ENCODE data around the gene SIGLEC11.
"Not testable (repeated sequence)": the region's sequence is repeated elsewhere in the genome, so short reads cannot be mapped to it uniquely, and the experiment has no call there.

The SIGLEC11 gene

GRCh38 chr19:49949742-49950589 lies 11.0 kb downstream of the SIGLEC11 start:
- Histone ChIP-seq H3K9me3 (ENCODE audit: control insufficient read depth, low read depth, low read length) (no peaks in the 10 kb centered on the region), H3K36me3 (ENCODE audit: control insufficient read depth, low read depth, low read length) (no peaks in the 10 kb centered on the region), H3K4me1 (ENCODE audit: control insufficient read depth, low read depth, low read length) (peaks cover 6% of the 10 kb centered on the region), H3K27me3 (ENCODE audit: control insufficient read depth, insufficient read depth, low read length) (no peaks in the 10 kb centered on the region), H3K4me3 (ENCODE audit: low read length) (no peak overlapping the region), H3K27ac (ENCODE audit: low read length) (no peak overlapping the region), H3K9ac (ENCODE audit: low read length) (no peak overlapping the region)

- H3K36me3 ChIP-seq (ENCODE audit: control insufficient read depth, low read depth, low read length), result no peaks in the 10 kb centered on the region
- no peak overlapping the region for H3K27ac ChIP-seq (ENCODE audit: low read length)
- no peak overlapping the region for H3K9ac ChIP-seq (ENCODE audit: low read length)
- no peak overlapping the region for H3K4me3 ChIP-seq (ENCODE audit: low read length)
- H3K4me1 ChIP-seq (ENCODE audit: control insufficient read depth, low read depth, low read length), result no peaks in the 10 kb centered on the region
- H3K9me3 ChIP-seq (ENCODE audit: control insufficient read depth, low read depth, low read length), result no peaks in the 10 kb centered on the region
- no peaks in the 10 kb centered on the region for H3K27me3 ChIP-seq (ENCODE audit: control insufficient read depth, insufficient read depth, low read length)
These were observed 14.6 kb downstream of the SIGLEC11 start for GRCh38 chr19:49946415-49946814.

- not testable (repeated sequence) for H3K4me3 ChIP-seq (ENCODE audit: low read length); H3K4me1 ChIP-seq (ENCODE audit: control insufficient read depth, low read depth, low read length); H3K9me3 ChIP-seq (ENCODE audit: control insufficient read depth, low read depth, low read length); H3K9ac ChIP-seq (ENCODE audit: low read length); H3K27me3 ChIP-seq (ENCODE audit: control insufficient read depth, insufficient read depth, low read length); H3K36me3 ChIP-seq (ENCODE audit: control insufficient read depth, low read depth, low read length); H3K27ac ChIP-seq (ENCODE audit: low read length)
These were observed 16.4 kb downstream of the SIGLEC11 start for GRCh38 chr19:49944567-49944966.

GRCh38 chr19:49940482-49940791 lies 20.5 kb downstream of the SIGLEC11 start:
- Histone ChIP-seq H3K9me3 (ENCODE audit: control insufficient read depth, low read depth, low read length) (no peaks in the 10 kb centered on the region), H3K27me3 (ENCODE audit: control insufficient read depth, insufficient read depth, low read length) (no peaks in the 10 kb centered on the region), H3K4me3 (ENCODE audit: low read length) (no peak overlapping the region), H3K36me3 (ENCODE audit: control insufficient read depth, low read depth, low read length) (no peaks in the 10 kb centered on the region), H3K4me1 (ENCODE audit: control insufficient read depth, low read depth, low read length) (no peaks in the 10 kb centered on the region), H3K27ac (ENCODE audit: low read length) (no peak overlapping the region), H3K9ac (ENCODE audit: low read length) (no peak overlapping the region)

- Histone ChIP-seq H3K36me3 (ENCODE audit: control insufficient read depth, low read depth, low read length) (no peaks in the 10 kb centered on the region), H3K9ac (ENCODE audit: low read length) (no peak overlapping the region)
These were observed 21.1 kb downstream of the SIGLEC11 start for GRCh38 chr19:49939721-49940481.

GRCh38 chr19:49938662-49939061 lies 22.3 kb downstream of the SIGLEC11 start:
- H3K27me3 ChIP-seq (ENCODE audit: control insufficient read depth, insufficient read depth, low read length), result no peaks in the 10 kb centered on the region
- no peak overlapping the region for H3K27ac ChIP-seq (ENCODE audit: low read length)
- no peaks in the 10 kb centered on the region for H3K36me3 ChIP-seq (ENCODE audit: control insufficient read depth, low read depth, low read length)
- no peaks in the 10 kb centered on the region for H3K9me3 ChIP-seq (ENCODE audit: control insufficient read depth, low read depth, low read length)
- H3K9ac ChIP-seq (ENCODE audit: low read length), result no peak overlapping the region
- no peaks in the 10 kb centered on the region for H3K4me1 ChIP-seq (ENCODE audit: control insufficient read depth, low read depth, low read length)
- no peak overlapping the region for H3K4me3 ChIP-seq (ENCODE audit: low read length)

More at GRCh38 chr19:49939721-49940481, 21.1 kb downstream of the SIGLEC11 start:
- Histone ChIP-seq H3K27ac (ENCODE audit: low read length) (no peak overlapping the region), H3K9me3 (ENCODE audit: control insufficient read depth, low read depth, low read length) (no peaks in the 10 kb centered on the region), H3K27me3 (ENCODE audit: control insufficient read depth, insufficient read depth, low read length) (no peaks in the 10 kb centered on the region), H3K4me3 (ENCODE audit: low read length) (no peak overlapping the region), H3K4me1 (ENCODE audit: control insufficient read depth, low read depth, low read length) (no peaks in the 10 kb centered on the region)

- H3K9me3 ChIP-seq (ENCODE audit: control insufficient read depth, low read depth, low read length), result no peaks in the 10 kb centered on the region
- no peak overlapping the region for H3K27ac ChIP-seq (ENCODE audit: low read length)
- H3K27me3 ChIP-seq (ENCODE audit: control insufficient read depth, insufficient read depth, low read length), result no peaks in the 10 kb centered on the region
- H3K4me3 ChIP-seq (ENCODE audit: low read length), result peak overlapping the region; percentile 38
- no peak overlapping the region for H3K9ac ChIP-seq (ENCODE audit: low read length)
- no peaks in the 10 kb centered on the region for H3K4me1 ChIP-seq (ENCODE audit: control insufficient read depth, low read depth, low read length)
- no peaks in the 10 kb centered on the region for H3K36me3 ChIP-seq (ENCODE audit: control insufficient read depth, low read depth, low read length)
These were observed 23.1 kb downstream of the SIGLEC11 start for GRCh38 chr19:49937750-49938381.

- Histone ChIP-seq H3K4me3 (ENCODE audit: low read length) (no peak overlapping the region), H3K9me3 (ENCODE audit: control insufficient read depth, low read depth, low read length) (no peaks in the 10 kb centered on the region), H3K4me1 (ENCODE audit: control insufficient read depth, low read depth, low read length) (no peaks in the 10 kb centered on the region), H3K36me3 (ENCODE audit: control insufficient read depth, low read depth, low read length) (no peaks in the 10 kb centered on the region), H3K27me3 (ENCODE audit: control insufficient read depth, insufficient read depth, low read length) (no peaks in the 10 kb centered on the region), H3K9ac (ENCODE audit: low read length) (no peak overlapping the region), H3K27ac (ENCODE audit: low read length) (no peak overlapping the region)
These were observed 24.4 kb downstream of the SIGLEC11 start for GRCh38 chr19:49936549-49936948.

GRCh38 chr19:49933643-49934042 lies 27.3 kb downstream of the SIGLEC11 start:
- Histone ChIP-seq H3K36me3 (ENCODE audit: control insufficient read depth, low read depth, low read length) (no peaks in the 10 kb centered on the region), H3K4me1 (ENCODE audit: control insufficient read depth, low read depth, low read length) (no peaks in the 10 kb centered on the region), H3K9ac (ENCODE audit: low read length) (no peak overlapping the region), H3K9me3 (ENCODE audit: control insufficient read depth, low read depth, low read length) (no peaks in the 10 kb centered on the region), H3K27ac (ENCODE audit: low read length) (no peak overlapping the region), H3K4me3 (ENCODE audit: low read length) (no peak overlapping the region), H3K27me3 (ENCODE audit: control insufficient read depth, insufficient read depth, low read length) (no peaks in the 10 kb centered on the region)

- peaks cover 2% of the 10 kb centered on the region for H3K4me1 ChIP-seq (ENCODE audit: control insufficient read depth, low read depth, low read length)
- H3K27ac ChIP-seq (ENCODE audit: low read length), result no peak overlapping the region
- H3K27me3 ChIP-seq (ENCODE audit: control insufficient read depth, insufficient read depth, low read length), result no peaks in the 10 kb centered on the region
- H3K4me3 ChIP-seq (ENCODE audit: low read length), result no peak overlapping the region
- peaks cover under 1% of the 10 kb centered on the region for H3K36me3 ChIP-seq (ENCODE audit: control insufficient read depth, low read depth, low read length)
- no peaks in the 10 kb centered on the region for H3K9me3 ChIP-seq (ENCODE audit: control insufficient read depth, low read depth, low read length)
- no peak overlapping the region for H3K9ac ChIP-seq (ENCODE audit: low read length)
These were observed 28.2 kb downstream of the SIGLEC11 start for GRCh38 chr19:49932731-49933131.

GRCh38 chr19:49932041-49932451 lies 28.9 kb downstream of the SIGLEC11 start:
- Histone ChIP-seq H3K36me3 (ENCODE audit: control insufficient read depth, low read depth, low read length) (peaks cover 7% of the 10 kb centered on the region), H3K4me3 (ENCODE audit: low read length) (no peak overlapping the region), H3K9ac (ENCODE audit: low read length) (no peak overlapping the region), H3K27ac (ENCODE audit: low read length) (no peak overlapping the region), H3K4me1 (ENCODE audit: control insufficient read depth, low read depth, low read length) (peaks cover 6% of the 10 kb centered on the region), H3K9me3 (ENCODE audit: control insufficient read depth, low read depth, low read length) (no peaks in the 10 kb centered on the region), H3K27me3 (ENCODE audit: control insufficient read depth, insufficient read depth, low read length) (no peaks in the 10 kb centered on the region)
